ENCODE measurements around the gene OSBP2.
A peak's percentile ranks its signal among the peaks of the same experiment; 100 is the strongest.

- TF ChIP-seq REST (IDR thresholded peaks at IDR 0.05) = no peak
- no peak for TF ChIP-seq POLR2A (IDR thresholded peaks at IDR 0.05; ENCODE audit: low read length)
- TF ChIP-seq, protein P1, sequence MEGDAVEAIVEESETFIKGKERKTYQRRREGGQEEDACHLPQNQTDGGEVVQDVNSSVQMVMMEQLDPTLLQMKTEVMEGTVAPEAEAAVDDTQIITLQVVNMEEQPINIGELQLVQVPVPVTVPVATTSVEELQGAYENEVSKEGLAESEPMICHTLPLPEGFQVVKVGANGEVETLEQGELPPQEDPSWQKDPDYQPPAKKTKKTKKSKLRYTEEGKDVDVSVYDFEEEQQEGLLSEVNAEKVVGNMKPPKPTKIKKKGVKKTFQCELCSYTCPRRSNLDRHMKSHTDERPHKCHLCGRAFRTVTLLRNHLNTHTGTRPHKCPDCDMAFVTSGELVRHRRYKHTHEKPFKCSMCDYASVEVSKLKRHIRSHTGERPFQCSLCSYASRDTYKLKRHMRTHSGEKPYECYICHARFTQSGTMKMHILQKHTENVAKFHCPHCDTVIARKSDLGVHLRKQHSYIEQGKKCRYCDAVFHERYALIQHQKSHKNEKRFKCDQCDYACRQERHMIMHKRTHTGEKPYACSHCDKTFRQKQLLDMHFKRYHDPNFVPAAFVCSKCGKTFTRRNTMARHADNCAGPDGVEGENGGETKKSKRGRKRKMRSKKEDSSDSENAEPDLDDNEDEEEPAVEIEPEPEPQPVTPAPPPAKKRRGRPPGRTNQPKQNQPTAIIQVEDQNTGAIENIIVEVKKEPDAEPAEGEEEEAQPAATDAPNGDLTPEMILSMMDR (IDR thresholded peaks at IDR 0.05) = peak; percentile 59
- TF ChIP-seq CHD2 (IDR thresholded peaks at IDR 0.05; ENCODE audit: low read length, partially characterized antibody) = no peak
- TF ChIP-seq CBX8 (IDR thresholded peaks at IDR 0.05) = no peak
- no peak for TF ChIP-seq HDAC2 (IDR thresholded peaks at IDR 0.05)
- TF ChIP-seq CHD4 (IDR thresholded peaks at IDR 0.05; ENCODE audit: borderline replicate concordance) = no peak
- no peak for TF ChIP-seq CEBPB (IDR thresholded peaks at IDR 0.05)
These were observed 253.3 kb downstream of the OSBP2 start for GRCh38 chr22:30947816-30948454.

Data from A549 (cell line).